CD14-positive monocyte (primary cell): ENCODE measurements around the gene BCAS2. TPM values are rescaled to one million over a fixed set of nuclear protein-coding genes. Genes with fewer than 3 reads are reported as not detected.

Experiments
- DNase-seq, 3 donors: peaks; one replicate each; pipeline ENCODE4 v3.0.0-alpha.2; 2011 to 2022
- H2AFZ ChIP-seq: 2 replicates; pipeline ENCODE4 v1.6.0; 2012; ENCODE audit warnings: mild to moderate bottlenecking, low read depth, low read length, inconsistent platforms; ENCODE audit not compliant: insufficient read depth, poor library complexity, severe bottlenecking
- H3K27ac ChIP-seq, 2 donors: 1 replicate in 1 of 2; 2 replicates in 1 of 2; pipeline ENCODE4 v1.5.1; 2012 to 2013; ENCODE audit warnings: low read length in 2 of 2, control low read depth in 1 of 2, inconsistent platforms in 1 of 2, low read depth in 1 of 2, mild to moderate bottlenecking in 1 of 2
- H3K27me3 ChIP-seq, 2 donors: one replicate each; pipeline versions ENCODE4 v1.6.0 to v1.6.1; 2011 to 2013; ENCODE audit warnings: low read length in 2 of 2; ENCODE audit not compliant: control insufficient read depth in 2 of 2, insufficient read depth in 2 of 2
- H3K36me3 ChIP-seq, 2 donors: replicated peaks in 1 of 2; 1 replicate in 1 of 2; 2 replicates in 1 of 2; pipeline versions ENCODE4 v1.5.1 to v1.6.1; 2012 to 2013; ENCODE audit warnings: low read length in 2 of 2, control low read depth in 1 of 2, inconsistent platforms in 1 of 2, mild to moderate bottlenecking in 1 of 2; ENCODE audit not compliant: insufficient read depth in 2 of 2, control insufficient read depth in 1 of 2
- H3K4me1 ChIP-seq, 2 donors: 1 replicate in 1 of 2; 2 replicates in 1 of 2; pipeline versions ENCODE4 v1.5.1 to v1.6.1; 2012 to 2013; ENCODE audit warnings: low read length in 2 of 2, control low read depth in 1 of 2, inconsistent platforms in 1 of 2, mild to moderate bottlenecking in 1 of 2, moderate library complexity in 1 of 2; ENCODE audit not compliant: insufficient read depth in 2 of 2, control insufficient read depth in 1 of 2
- H3K4me2 ChIP-seq: replicated peaks from 2 replicates; pipeline ENCODE3; 2012; ENCODE audit warnings: low read length, moderate library complexity, mild to moderate bottlenecking; ENCODE audit not compliant: poor library complexity, severe bottlenecking; ENCODE audit errors: extremely low read depth
- H3K4me3 ChIP-seq, 3 experiments: fragments of 200-600 bp in 1 of 3; sonication (generic) in 1 of 3; replicated peaks in 1 of 3; 1 replicate in 2 of 3; 2 replicates in 1 of 3; pipeline ENCODE4 v1.5.1; 2011 to 2013; ENCODE audit warnings: low read length in 3 of 3, mild to moderate bottlenecking in 3 of 3, control low read depth in 2 of 3, low read depth in 2 of 3, inconsistent platforms in 1 of 3, moderate library complexity in 1 of 3
- H3K79me2 ChIP-seq: 2 replicates; pipeline ENCODE4 v1.6.0; 2012; ENCODE audit warnings: mild to moderate bottlenecking, control low read depth, inconsistent platforms, low read length, moderate library complexity; ENCODE audit not compliant: insufficient read depth
- H3K9ac ChIP-seq: 2 replicates; pipeline ENCODE4 v1.6.0; 2017; ENCODE audit warnings: low read length, mild to moderate bottlenecking; ENCODE audit not compliant: insufficient read depth, poor library complexity, severe bottlenecking
- H3K9me3 ChIP-seq, 2 donors: replicated peaks in 1 of 2; 1 replicate in 1 of 2; 2 replicates in 1 of 2; pipeline versions ENCODE4 v1.5.1 to v1.6.1; 2012 to 2013; ENCODE audit warnings: low read length in 2 of 2, control low read depth in 1 of 2; ENCODE audit not compliant: control insufficient read depth in 1 of 2, insufficient read depth in 1 of 2
- H4K20me1 ChIP-seq: 2 replicates; pipeline ENCODE4 v1.6.0; 2012; ENCODE audit warnings: mild to moderate bottlenecking, low read length, control low read depth, moderate library complexity; ENCODE audit not compliant: insufficient read depth
- H3K27ac Mint-ChIP-seq, 7 donors: one replicate each; pipeline ENCODE4 v1.8.0; 2020; ENCODE audit warnings: mild to moderate bottlenecking in 7 of 7, mixed read lengths in 7 of 7, moderate library complexity in 6 of 7, inconsistent platforms in 2 of 7
- H3K27me3 Mint-ChIP-seq, 3 donors: one replicate each; pipeline ENCODE4 v1.8.0; 2021 to 2022; ENCODE audit warnings: low read depth in 3 of 3, mild to moderate bottlenecking in 3 of 3, mixed read lengths in 3 of 3, moderate library complexity in 3 of 3, inconsistent platforms in 1 of 3
- H3K36me3 Mint-ChIP-seq, 2 donors: one replicate each; pipeline ENCODE4 v1.8.0; 2020; ENCODE audit warnings: mixed read lengths in 2 of 2, inconsistent platforms in 1 of 2, mild to moderate bottlenecking in 1 of 2
- H3K4me1 Mint-ChIP-seq: one replicate; pipeline ENCODE4 v1.8.0; 2020; ENCODE audit warnings: mild to moderate bottlenecking, mixed read lengths
- H3K4me3 Mint-ChIP-seq, 2 donors: one replicate each; pipeline ENCODE4 v1.8.0; 2020; ENCODE audit warnings: mild to moderate bottlenecking in 2 of 2, mixed read lengths in 2 of 2, moderate library complexity in 1 of 2
- H3K9me3 Mint-ChIP-seq, 7 donors: one replicate each; pipeline ENCODE4 v1.8.0; 2020 to 2022; ENCODE audit warnings: mixed read lengths in 7 of 7, mild to moderate bottlenecking in 6 of 7, moderate library complexity in 6 of 7, inconsistent platforms in 2 of 7
- CTCF ChIP-seq: fragments of 200-600 bp; IDR thresholded peaks from one replicate; pipeline ENCODE4 v1.8.0; 2022; ENCODE audit warnings: antibody characterized with exemption, mild to moderate bottlenecking
- WGBS: methylation state at CpG from one replicate; pipeline ENCODE4 v1.1.5; 2013; ENCODE audit warnings: missing lambda C conversion rate; ENCODE audit not compliant: insufficient coverage; 5-methylcytosine and 5-hydroxymethylcytosine counted together
- intact Hi-C, 2 donors: fragments of 100-400 bp; cut with micrococcal nuclease; formaldehyde crosslinking; loops; one replicate each; pipeline versions ENCODE4 v1.15.0 to v1.15.1; 2023
- polyA plus RNA-seq, 3 donors: library from polyadenylated mRNA; depleted of rRNA in 1 of 3; unstranded in 2 of 3; stranded (reverse) in 1 of 3; fragments of 300-500 nt in 2 of 3; fragments of >200 nt in 1 of 3; fragmentation: Illumina TruSeq in 2 of 3; gene quantifications; 1 replicate in 2 of 3; 2 replicates in 1 of 3; pipeline ENCODE4 v1.2.3, GENCODE V29; 2012 to 2021

The BCAS2 gene
- polyA plus RNA-seq, 3 donors, result 22.1 to 55.7 (median 47.6) TPM

DNA sequence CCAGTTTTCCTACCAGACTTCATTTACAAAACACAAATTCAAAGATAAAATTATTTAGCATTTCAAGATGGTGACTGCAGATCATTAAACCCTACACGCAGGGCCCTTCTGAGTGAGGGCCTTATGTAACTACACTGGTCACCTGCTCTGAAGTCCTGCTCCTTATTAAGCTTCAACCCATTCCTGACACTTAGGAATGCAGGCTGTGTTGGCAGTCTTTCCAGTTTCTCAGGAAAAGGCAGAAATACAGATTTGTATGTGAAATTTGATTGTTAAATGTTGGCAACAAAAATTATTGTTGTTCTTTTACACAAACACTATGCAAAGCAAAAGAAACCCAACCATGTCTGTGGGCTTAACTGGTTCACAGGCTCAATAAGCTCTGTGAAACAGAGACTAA lies 25.8 kb upstream of the BCAS2 start:
- H3K9ac ChIP-seq, result no peak overlapping the region
- WGBS, result 100% methylated on average over 1 of the region's 1 CpG
- H3K4me1 ChIP-seq, result no peaks in the 10 kb centered on the region
- intact Hi-C loops, result no loop called here
- Mint-ChIP-seq H3K9me3 (peaks cover 0 to 2% (median 0%) of the 10 kb centered on the region in 7 donors), H3K4me1 (no peaks in the 10 kb centered on the region), H3K4me3 (no peak overlapping the region), H3K27ac (no peak overlapping the region), H3K36me3 (no peaks in the 10 kb centered on the region), H3K27me3 (peaks cover 2 to 9% (median 8%) of the 10 kb centered on the region in 3 donors)
- no peak for DNase-seq
- no peak overlapping the region for H2AFZ ChIP-seq
- TF ChIP-seq CTCF, result no peak
- no peak overlapping the region for H3K4me2 ChIP-seq
- H3K27ac ChIP-seq, result no peak overlapping the region
- no peak overlapping the region for H3K4me3 ChIP-seq
- H3K27me3 ChIP-seq, result peaks cover 0 to 4% of the 10 kb centered on the region in 2 donors
- no peaks in the 10 kb centered on the region for H3K9me3 ChIP-seq
- H4K20me1 ChIP-seq, result no peaks in the 10 kb centered on the region
- H3K79me2 ChIP-seq, result no peaks in the 10 kb centered on the region
- no peaks in the 10 kb centered on the region for H3K36me3 ChIP-seq

- Histone ChIP-seq H3K4me3 (no peak overlapping the region), H3K27me3 (peaks cover 2 to 12% of the 10 kb centered on the region in 2 donors), H3K4me1 (no peaks in the 10 kb centered on the region), H3K36me3 (no peaks in the 10 kb centered on the region), H3K9ac (no peak overlapping the region), H3K9me3 (no peaks in the 10 kb centered on the region), H2AFZ (no peak overlapping the region), H3K4me2 (no peak overlapping the region), H3K27ac (no peak overlapping the region), H4K20me1 (no peaks in the 10 kb centered on the region), H3K79me2 (no peaks in the 10 kb centered on the region)
- no peak for DNase-seq
- no CpG with 5 or more reads among the region's 1 CpG for WGBS
- H3K36me3 Mint-ChIP-seq, result no peaks in the 10 kb centered on the region
- intact Hi-C loops, result loop anchor here in 1 of 2 donors (10.0 kb wide), 1 partner anchor 47 kb away; no protein-coding TSS in a partner anchor
- TF ChIP-seq CTCF, result no peak
- H3K4me1 Mint-ChIP-seq, result no peaks in the 10 kb centered on the region
- peaks cover 5 to 12% (median 11%) of the 10 kb centered on the region in 3 donors for H3K27me3 Mint-ChIP-seq
- no peak overlapping the region for H3K4me3 Mint-ChIP-seq
- no peak overlapping the region for H3K27ac Mint-ChIP-seq
- peaks cover 0 to 3% (median 2%) of the 10 kb centered on the region in 7 donors for H3K9me3 Mint-ChIP-seq
Measured at GRCh38 chr1:114597949-114598348, 16.5 kb upstream of the BCAS2 start.
